HEK293 (cell line): Measurements from ENCODE around the gene ABCA7.

Experiments used
- CTCF ChIA-PET: fragments of 350-600 bp; formaldehyde crosslinking; extraction: SDS; loops from one replicate; lab custom pipeline; 2021; ENCODE audit warnings: antibody characterized with exemption; lab: Yijun Ruan, JAX
- POLR2A ChIA-PET: fragments of 300-600 bp; formaldehyde crosslinking; extraction: SDS; loops from one replicate; lab custom pipeline; 2020; ENCODE audit warnings: antibody characterized with exemption, inconsistent platforms; lab: Yijun Ruan, JAX
- H3K27ac ChIP-seq: fragments of 200-500 bp; sonication (Bioruptor generic); 2 replicates; pipeline ENCODE4 v1.5.1; 2014; ENCODE audit warnings: low read depth, low read length, control low read depth, inconsistent platforms; ENCODE audit errors: extremely low read depth
- H3K36me3 ChIP-seq, 2 experiments: fragments of 200-500 bp in 1 of 2; sonication (Bioruptor generic) in 1 of 2; 1 replicate in 1 of 2; 2 replicates in 1 of 2; pipeline ENCODE4 v1.5.1; 2014 to 2017; ENCODE audit warnings: inconsistent platforms in 2 of 2, low read length in 2 of 2; ENCODE audit not compliant: control insufficient read depth in 2 of 2, insufficient read depth in 1 of 2
- H3K4me1 ChIP-seq: fragments of 200-500 bp; sonication (Bioruptor generic); 2 replicates; pipeline ENCODE4 v1.5.1; 2014; ENCODE audit warnings: mild to moderate bottlenecking, low read length, inconsistent platforms; ENCODE audit not compliant: control insufficient read depth, insufficient read depth
- H3K4me3 ChIP-seq: 2 replicates; pipeline ENCODE4 v1.5.1; 2011; ENCODE audit warnings: low read depth, mild to moderate bottlenecking, control low read depth, low read length, moderate library complexity
- H3K9me3 ChIP-seq: fragments of 200-500 bp; sonication (Bioruptor generic); 2 replicates; pipeline ENCODE4 v1.5.1; 2014; ENCODE audit warnings: low read depth, low read length, inconsistent platforms; ENCODE audit not compliant: control insufficient read depth, insufficient read depth
- BCL11A ChIP-seq: fragments of 450-650 bp; formaldehyde crosslinking; IDR thresholded peaks from 2 replicates; pipeline ENCODE4 v1.5.1; 2016; ENCODE audit warnings: low read depth, missing biosample characterization, missing genetic modification characterization
- BCL6B ChIP-seq: fragments of 450-650 bp; formaldehyde crosslinking; IDR thresholded peaks from 2 replicates; pipeline ENCODE4 v1.5.1; 2017; ENCODE audit warnings: missing biosample characterization, missing genetic modification characterization
- FEZF1 ChIP-seq: fragments of 450-650 bp; formaldehyde crosslinking; IDR thresholded peaks from 2 replicates; pipeline ENCODE4 v1.5.1; 2016; ENCODE audit warnings: missing biosample characterization, missing genetic modification characterization
- GLI2 ChIP-seq: fragments of 450-650 bp; formaldehyde crosslinking; IDR thresholded peaks from 2 replicates; pipeline ENCODE4; 2017; ENCODE audit warnings: missing biosample characterization, missing genetic modification characterization, low read depth, borderline replicate concordance
- KLF1 ChIP-seq: fragments of 450-650 bp; formaldehyde crosslinking; IDR thresholded peaks from 2 replicates; pipeline ENCODE4 v1.5.1; 2016; ENCODE audit warnings: missing biosample characterization, missing genetic modification characterization
- MZF1 ChIP-seq: fragments of 450-650 bp; formaldehyde crosslinking; IDR thresholded peaks from 2 replicates; pipeline ENCODE4 v1.5.1; 2017; ENCODE audit warnings: missing biosample characterization, missing genetic modification characterization, borderline replicate concordance
- OVOL3 ChIP-seq: fragments of 450-650 bp; formaldehyde crosslinking; IDR thresholded peaks from 2 replicates; pipeline ENCODE4 v1.5.1; 2016; ENCODE audit warnings: missing biosample characterization, missing genetic modification characterization
- SALL2 ChIP-seq: fragments of 450-650 bp; formaldehyde crosslinking; IDR thresholded peaks from 2 replicates; pipeline ENCODE4 v1.5.0; 2017; ENCODE audit warnings: missing biosample characterization, mild to moderate bottlenecking, missing genetic modification characterization, borderline replicate concordance
- ZBTB17 ChIP-seq: fragments of 450-650 bp; formaldehyde crosslinking; IDR thresholded peaks from 2 replicates; pipeline ENCODE4 v1.5.1; 2016; ENCODE audit warnings: missing biosample characterization, missing genetic modification characterization
- ZBTB7A ChIP-seq: fragments of 450-650 bp; formaldehyde crosslinking; IDR thresholded peaks from 2 replicates; pipeline ENCODE4 v1.5.1; 2016; ENCODE audit warnings: low read depth, missing biosample characterization, missing genetic modification characterization
- ZEB2 ChIP-seq: fragments of 450-650 bp; formaldehyde crosslinking; IDR thresholded peaks from 2 replicates; pipeline ENCODE4 v1.5.1; 2016; ENCODE audit warnings: missing biosample characterization, missing genetic modification characterization
- ZNF112 ChIP-seq: fragments of 450-650 bp; formaldehyde crosslinking; IDR thresholded peaks from 2 replicates; pipeline ENCODE4 v1.5.0; 2017; ENCODE audit warnings: missing biosample characterization, missing genetic modification characterization
- ZNF133 ChIP-seq: fragments of 450-650 bp; formaldehyde crosslinking; IDR thresholded peaks from 2 replicates; pipeline ENCODE4 v1.5.1; 2016; ENCODE audit warnings: missing biosample characterization, missing genetic modification characterization
- ZNF221 ChIP-seq: fragments of 450-650 bp; formaldehyde crosslinking; IDR thresholded peaks from 2 replicates; pipeline ENCODE4 v1.5.1; 2017; ENCODE audit warnings: missing biosample characterization, missing genetic modification characterization, borderline replicate concordance
- ZNF280C ChIP-seq: fragments of 450-650 bp; formaldehyde crosslinking; IDR thresholded peaks from 2 replicates; pipeline ENCODE4 v1.5.1; 2016; ENCODE audit warnings: missing biosample characterization, missing genetic modification characterization
- ZNF292 ChIP-seq: fragments of 450-650 bp; formaldehyde crosslinking; IDR thresholded peaks from 2 replicates; pipeline ENCODE4 v1.5.1; 2016; ENCODE audit warnings: low read depth, missing biosample characterization, missing genetic modification characterization, borderline replicate concordance
- ZNF302 ChIP-seq: fragments of 450-650 bp; formaldehyde crosslinking; IDR thresholded peaks from 2 replicates; pipeline ENCODE4 v1.5.1; 2016; ENCODE audit warnings: missing biosample characterization, missing genetic modification characterization, low read depth
- ZNF335 ChIP-seq: fragments of 450-650 bp; formaldehyde crosslinking; conservative IDR thresholded peaks from 2 replicates; pipeline ENCODE4 v1.5.1; 2016; ENCODE audit warnings: missing biosample characterization, missing genetic modification characterization
- ZNF404 ChIP-seq: fragments of 450-650 bp; formaldehyde crosslinking; IDR thresholded peaks from 2 replicates; pipeline ENCODE4 v1.5.1; 2017; ENCODE audit warnings: missing biosample characterization, missing genetic modification characterization
- ZNF48 ChIP-seq: fragments of 450-650 bp; formaldehyde crosslinking; IDR thresholded peaks from 2 replicates; pipeline ENCODE4 v1.5.1; 2016; ENCODE audit warnings: missing biosample characterization, missing genetic modification characterization
- ZNF518A ChIP-seq: fragments of 450-650 bp; formaldehyde crosslinking; conservative IDR thresholded peaks from 2 replicates; pipeline ENCODE4 v1.5.1; 2016; ENCODE audit warnings: low read depth, missing biosample characterization, missing genetic modification characterization
- ZNF521 ChIP-seq: fragments of 450-650 bp; formaldehyde crosslinking; IDR thresholded peaks from 2 replicates; pipeline ENCODE4 v1.5.1; 2017; ENCODE audit warnings: missing biosample characterization, mild to moderate bottlenecking, missing genetic modification characterization
- ZNF610 ChIP-seq: fragments of 450-650 bp; formaldehyde crosslinking; IDR thresholded peaks from 2 replicates; pipeline ENCODE4 v1.5.1; 2016; ENCODE audit warnings: missing biosample characterization, missing genetic modification characterization, borderline replicate concordance
- ZNF621 ChIP-seq: fragments of 450-650 bp; formaldehyde crosslinking; IDR thresholded peaks from 2 replicates; pipeline ENCODE4 v1.5.1; 2017; ENCODE audit warnings: missing biosample characterization, missing genetic modification characterization
- ZNF76 ChIP-seq: fragments of 450-650 bp; formaldehyde crosslinking; IDR thresholded peaks from 2 replicates; pipeline ENCODE4; 2016; ENCODE audit warnings: low read depth, missing biosample characterization, missing genetic modification characterization, borderline replicate concordance
- ZSCAN16 ChIP-seq: fragments of 450-650 bp; formaldehyde crosslinking; IDR thresholded peaks from 2 replicates; pipeline ENCODE4 v1.5.1; 2016; ENCODE audit warnings: missing biosample characterization, missing genetic modification characterization

ABCA7 gene

GRCh38 chr19:1105873-1106840 lies 66.2 kb downstream of the ABCA7 start (continued):
- TF ChIP-seq ZNF610 (tag by site-specific recombination) (no peak), ZNF292 (no peak), ZSCAN16 (tag by site-specific recombination) (no peak), ZNF404 (tag by site-specific recombination) (no peak), ZNF302 (no peak), SALL2 (tag by site-specific recombination) (no peak), ZNF48 (tag by site-specific recombination) (no peak), ZNF621 (tag by site-specific recombination) (no peak), KLF1 (peak; percentile 44; the same call in 1 of the 2 replicates), GLI2 (no peak), ZNF133 (no peak), ZNF335 (tag by site-specific recombination) (no peak), OVOL3 (tag by site-specific recombination) (no peak), ZNF221 (tag by site-specific recombination) (no peak), ZNF76 (tag by site-specific recombination) (no peak), MZF1 (tag by site-specific recombination) (no peak), BCL6B (no peak)
- TF ChIP-seq, all 188 proteins: peak for 12

- peaks cover 0 to 49% of the 10 kb centered on the region in 2 experiments; a peak in 1 of 3 replicates for H3K36me3 ChIP-seq
- no peak overlapping the region for H3K4me3 ChIP-seq
- H3K9me3 ChIP-seq: no peaks in the 10 kb centered on the region
- ChIA-PET CTCF (interaction anchor here (0.6 kb wide), 1 partner anchor 81 kb away, joined by 4 read pairs; no protein-coding TSS in a partner anchor), POLR2A (no interaction called here)
- H3K27ac ChIP-seq: peak overlapping the region; percentile 24; the same call in 1 of the 2 replicates
- H3K4me1 ChIP-seq: no peaks in the 10 kb centered on the region; the same call in 1 of the 2 replicates
- TF ChIP-seq ZNF280C (tag by site-specific recombination) (no peak), FEZF1 (tag by site-specific recombination) (no peak), ZBTB17 (tag by site-specific recombination) (no peak), ZNF112 (tag by site-specific recombination) (no peak), ZNF521 (no peak), BCL11A (tag by site-specific recombination) (0 out of 2 replicates have a peak, but pooled peaks have one; percentile 31), ZBTB7A (tag by site-specific recombination) (0 out of 2 replicates have a peak, but pooled peaks have one; percentile 44), ZNF518A (no peak), ZEB2 (tag by site-specific recombination) (peak; percentile 42; the same call in 1 of the 2 replicates)
These were observed 67.1 kb downstream of the ABCA7 start for GRCh38 chr19:1106841-1107660.
